Stimulated activated CD4-positive, alpha-beta T cell treated with anti-CD3 and anti-CD28 coated beads, TNF-alpha, amount 100 ng/mL, for 4 hours (primary cell): Measurements from ENCODE around the gene CAV3.
"Not testable (repeated sequence)": the region's sequence is repeated elsewhere in the genome, so short reads cannot be mapped to it uniquely, and the experiment has no call there.

Experiments
- DNase-seq, 3 experiments: peaks; one replicate each; pipeline ENCODE4 v3.0.0-alpha.2; 2020; ENCODE audit warnings: low read depth in 3 of 3

CAV3 gene

GRCh38 chr3:8733332-8734094 lies at the start of gene CAV3:
Gene CAV3 (plus strand): TSS chr3:8733802. CDS start chr3:8733877, 75 bp downstream.
- no peak for DNase-seq

DNA sequence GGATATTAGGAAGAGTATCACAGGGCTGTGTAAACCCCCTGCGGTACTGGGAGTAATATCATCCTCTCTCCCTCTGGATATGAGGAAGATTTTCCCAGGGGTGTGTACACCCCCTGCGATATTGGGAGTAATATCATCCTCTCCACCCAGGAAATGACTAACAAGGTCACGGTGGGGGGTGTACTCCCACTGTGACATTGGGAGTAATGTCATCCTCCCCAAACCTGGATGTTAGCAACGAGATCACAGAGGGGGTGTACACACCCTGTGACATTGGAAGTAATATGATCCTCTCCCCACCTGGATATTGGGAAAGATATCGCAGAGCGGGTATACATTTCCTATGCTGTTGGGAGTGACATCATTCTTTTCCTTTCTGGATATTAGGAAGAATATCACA lies 48.6 kb upstream of the CAV3 start:
- not testable (repeated sequence) for DNase-seq

- DNase-seq = not testable (repeated sequence)
Measured at GRCh38 chr3:8691295-8691694, 42.3 kb upstream of the CAV3 start.

GRCh38 chr3:8702560-8702959 lies 31.0 kb upstream of the CAV3 start:
- no peak for DNase-seq

DNA sequence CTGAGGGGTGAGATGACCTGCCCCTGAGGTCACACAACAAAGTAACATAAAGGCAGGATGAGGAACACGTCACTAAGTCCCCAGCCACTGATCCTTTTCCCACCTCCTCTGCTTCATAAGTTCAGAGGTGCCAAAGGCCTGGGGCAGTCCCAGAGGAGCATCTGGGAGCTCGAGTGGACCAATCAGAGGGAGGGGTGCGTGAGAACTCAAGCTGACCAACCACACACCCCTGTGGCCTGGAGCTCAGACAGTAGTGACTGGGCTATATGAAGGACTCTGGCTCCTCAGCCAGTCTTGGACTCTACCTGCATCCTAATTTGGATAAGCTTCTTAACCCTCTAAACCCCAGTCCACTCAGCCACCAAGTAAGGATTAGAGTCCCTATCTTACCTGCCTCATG lies 28.0 kb upstream of the CAV3 start:
- no peak for DNase-seq

GRCh38 chr3:8709287-8709686 lies 24.3 kb upstream of the CAV3 start:
- DNase-seq = no peak

DNA sequence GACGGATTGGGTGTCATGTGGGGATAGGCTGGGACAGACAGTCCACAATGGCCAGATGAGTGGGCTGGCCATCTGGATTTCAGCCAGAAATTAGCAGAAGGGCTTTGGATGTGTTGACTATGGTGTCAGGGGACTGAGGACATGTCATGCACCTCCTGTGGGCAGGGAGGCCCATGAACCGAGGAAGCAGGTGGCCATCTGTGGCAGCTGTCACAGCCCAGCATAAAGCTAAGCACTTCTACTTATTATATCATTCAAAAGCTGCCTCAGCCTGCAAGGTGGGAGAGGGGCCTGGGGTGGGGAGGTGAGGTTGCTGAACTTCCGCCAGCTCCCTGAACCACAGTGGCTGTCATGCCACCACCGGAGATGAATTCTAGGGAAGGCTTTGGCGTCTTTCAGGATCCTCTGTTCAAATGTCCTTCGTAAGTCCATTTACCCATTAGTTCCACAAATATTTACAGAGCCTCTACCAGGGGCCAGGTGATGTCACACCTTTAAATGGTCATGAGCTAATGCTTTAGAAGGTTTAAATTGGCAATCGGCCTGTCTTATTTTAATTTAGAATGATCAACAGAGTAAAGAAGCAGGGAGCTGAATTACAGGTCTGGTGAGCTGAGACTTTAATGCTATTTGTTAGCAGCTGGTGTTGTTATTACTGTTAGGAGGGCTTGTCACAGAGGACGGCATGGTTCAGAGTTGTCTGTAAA lies 23.6 kb upstream of the CAV3 start:
- DNase-seq = no peak

DNA sequence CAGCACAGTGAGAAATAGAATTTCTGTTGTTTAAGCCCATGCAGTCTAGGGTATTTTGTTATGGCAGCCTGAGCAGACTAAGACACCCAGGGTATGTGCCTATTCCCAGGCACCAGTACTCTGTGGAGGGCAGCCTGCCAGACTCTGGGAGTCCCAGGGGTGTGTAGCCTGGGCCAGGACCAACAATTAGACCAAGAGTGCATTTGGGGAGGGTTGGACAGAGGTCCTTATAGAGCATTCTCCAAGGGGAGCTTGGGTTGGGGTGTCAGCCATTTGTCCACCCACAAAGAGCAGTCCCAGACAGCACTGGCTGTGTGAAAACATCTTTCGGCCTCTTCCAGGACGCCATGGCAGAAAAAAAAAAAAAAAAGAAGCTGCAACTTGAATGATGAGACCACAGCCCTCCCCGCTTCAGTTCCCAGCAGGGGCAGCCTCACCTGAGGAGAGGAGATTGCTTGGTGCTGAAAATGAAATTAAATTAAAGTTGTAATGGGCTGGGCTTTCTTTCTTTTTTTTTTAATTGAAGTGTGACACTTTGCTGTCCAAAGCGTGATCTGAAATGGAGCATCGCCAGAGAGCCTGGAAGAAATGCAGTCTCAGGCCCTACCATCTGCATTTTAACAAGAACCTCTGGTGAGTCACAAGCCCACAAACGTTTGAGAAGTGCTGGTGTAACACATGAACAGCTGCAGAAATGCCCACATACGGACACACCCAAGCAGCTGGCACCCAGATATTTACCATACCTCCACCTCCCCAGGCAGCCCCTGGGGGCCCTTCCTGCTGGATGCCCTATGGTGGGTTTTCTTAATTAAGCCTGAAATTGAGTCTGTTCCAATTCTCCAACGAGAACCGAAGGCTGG lies 21.3 kb upstream of the CAV3 start:
- no peak for DNase-seq

- DNase-seq = no peak
Measured at GRCh38 chr3:8712908-8713255, 20.7 kb upstream of the CAV3 start.

- no peak for DNase-seq
Measured at GRCh38 chr3:8713901-8714759, 19.5 kb upstream of the CAV3 start.

GRCh38 chr3:8715757-8716156 lies 17.8 kb upstream of the CAV3 start:
- not testable (repeated sequence) for DNase-seq

- DNase-seq = no peak
Measured at GRCh38 chr3:8722808-8723207, 10.8 kb upstream of the CAV3 start.

DNA sequence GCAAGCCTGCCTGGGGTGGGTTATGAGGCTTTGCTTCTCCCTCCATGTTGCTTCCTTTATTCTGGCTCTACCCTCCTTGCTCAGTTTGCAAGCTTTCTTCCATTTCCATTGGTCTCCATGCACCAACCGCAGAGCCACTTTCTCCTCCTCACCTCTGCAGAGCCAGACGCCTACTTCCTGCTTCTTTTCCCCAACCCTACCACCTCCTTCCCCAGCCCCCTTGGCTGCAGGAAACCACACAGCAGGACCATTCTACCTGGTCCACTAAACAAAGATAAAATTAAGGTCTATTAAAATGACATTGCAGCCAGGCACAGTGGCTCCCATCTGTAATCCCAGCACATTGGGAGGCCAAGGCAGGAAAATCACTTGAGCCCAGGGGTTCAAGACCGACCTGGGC lies 10.0 kb upstream of the CAV3 start:
- DNase-seq = no peak

- no peak for DNase-seq
Measured at GRCh38 chr3:8724108-8724752, 9.4 kb upstream of the CAV3 start.

GRCh38 chr3:8727605-8728512 lies 5.7 kb upstream of the CAV3 start:
- DNase-seq = no peak

- no peak for DNase-seq
Measured at GRCh38 chr3:8729479-8729878, 4.1 kb upstream of the CAV3 start.

GRCh38 chr3:8730656-8731055 lies 2.9 kb upstream of the CAV3 start:
- DNase-seq = no peak

GRCh38 chr3:8732413-8732812 lies 1.2 kb upstream of the CAV3 start:
- no peak for DNase-seq

DNA sequence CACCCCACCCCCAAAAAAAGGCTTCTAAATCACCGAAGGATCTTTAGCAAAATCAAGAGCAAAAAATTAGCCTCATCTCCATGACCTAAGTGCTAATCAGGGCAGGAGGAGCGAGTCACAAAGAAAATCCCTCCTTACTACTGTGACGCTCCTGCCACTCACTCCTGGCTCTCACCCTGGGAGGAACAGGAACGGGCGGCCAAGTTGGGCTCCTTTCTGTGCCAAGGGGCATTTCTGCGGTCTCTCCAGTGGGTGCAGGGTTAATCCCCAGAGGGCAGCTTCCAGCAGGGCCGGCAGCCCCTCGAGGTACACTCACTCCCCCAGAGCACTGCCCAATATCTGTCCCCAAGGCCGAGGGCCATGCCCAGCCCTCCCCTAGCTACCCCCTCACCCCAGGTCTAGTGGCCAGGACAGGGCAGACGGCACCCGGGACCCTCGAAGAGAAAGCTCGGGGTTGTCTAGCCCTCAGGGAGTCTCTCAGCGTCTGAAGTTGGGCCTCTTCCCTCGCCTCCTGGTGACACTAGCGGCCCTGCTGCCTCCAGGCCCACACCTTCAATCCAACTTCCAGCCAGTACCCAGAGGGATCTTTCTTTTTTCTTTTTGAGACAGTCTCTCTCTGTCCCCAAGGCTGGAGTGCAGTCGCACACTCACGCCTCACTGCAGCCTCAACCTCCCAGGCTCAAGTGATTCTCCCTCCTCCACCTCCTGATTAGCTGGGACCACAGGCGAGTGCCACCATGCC lies 706 bp downstream of the CAV3 start:
- no peak for DNase-seq
